ENCODE results near the gene MYO18B. TPM values are rescaled to one million over a fixed set of nuclear protein-coding genes. Genes with fewer than 3 reads are reported as not detected.

The MYO18B gene
- total and polyA plus RNA-seq, 8 donors: 0.05 to 0.47 (median 0.14) TPM

- 65 to 75% methylated on average over 7 of the region's 7 CpGs for whole genome bisulfite sequencing, 2 donors
- TF ChIP-seq, protein P1, sequence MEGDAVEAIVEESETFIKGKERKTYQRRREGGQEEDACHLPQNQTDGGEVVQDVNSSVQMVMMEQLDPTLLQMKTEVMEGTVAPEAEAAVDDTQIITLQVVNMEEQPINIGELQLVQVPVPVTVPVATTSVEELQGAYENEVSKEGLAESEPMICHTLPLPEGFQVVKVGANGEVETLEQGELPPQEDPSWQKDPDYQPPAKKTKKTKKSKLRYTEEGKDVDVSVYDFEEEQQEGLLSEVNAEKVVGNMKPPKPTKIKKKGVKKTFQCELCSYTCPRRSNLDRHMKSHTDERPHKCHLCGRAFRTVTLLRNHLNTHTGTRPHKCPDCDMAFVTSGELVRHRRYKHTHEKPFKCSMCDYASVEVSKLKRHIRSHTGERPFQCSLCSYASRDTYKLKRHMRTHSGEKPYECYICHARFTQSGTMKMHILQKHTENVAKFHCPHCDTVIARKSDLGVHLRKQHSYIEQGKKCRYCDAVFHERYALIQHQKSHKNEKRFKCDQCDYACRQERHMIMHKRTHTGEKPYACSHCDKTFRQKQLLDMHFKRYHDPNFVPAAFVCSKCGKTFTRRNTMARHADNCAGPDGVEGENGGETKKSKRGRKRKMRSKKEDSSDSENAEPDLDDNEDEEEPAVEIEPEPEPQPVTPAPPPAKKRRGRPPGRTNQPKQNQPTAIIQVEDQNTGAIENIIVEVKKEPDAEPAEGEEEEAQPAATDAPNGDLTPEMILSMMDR (IDR thresholded peaks at IDR 0.05): no peak
- H3K9me3 ChIP-seq: no peaks in the 10 kb centered on the region
- H3K4me3 ChIP-seq: no peak overlapping the region
- ATAC-seq (no peak), DNase-seq (no peak), FAIRE-seq (no peak)
- no peaks in the 10 kb centered on the region for H3K36me3 ChIP-seq
- no peaks in the 10 kb centered on the region for H3K4me1 ChIP-seq
- intact Hi-C loops (cut with DNase I): no loop called here
- H3K27ac ChIP-seq: no peak overlapping the region
- no peaks in the 10 kb centered on the region for H3K27me3 ChIP-seq
Measured at GRCh38 chr22:26033071-26033470, 291.1 kb downstream of the MYO18B start.

DNA sequence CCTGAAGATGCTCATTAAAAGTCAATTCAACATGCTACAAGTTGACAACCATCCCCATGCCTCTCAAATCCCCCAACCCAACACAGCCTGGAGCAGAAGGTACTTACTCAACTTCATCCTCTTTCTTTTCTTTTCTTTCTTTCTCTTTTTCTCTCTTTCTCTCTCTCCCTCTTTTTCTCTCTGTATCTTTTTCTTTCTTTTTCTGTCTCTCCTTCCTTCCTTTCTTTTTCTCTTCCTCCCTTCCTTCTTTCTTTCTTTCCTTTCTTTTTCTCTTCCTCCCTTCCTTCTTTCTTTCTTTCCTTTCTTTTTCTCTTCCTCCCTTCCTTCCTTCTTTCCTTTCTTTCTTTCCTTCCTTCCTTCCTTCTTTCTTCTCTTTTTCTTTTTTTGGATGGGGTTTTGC is 291.6 kb downstream of the MYO18B start:
- ATAC-seq (no peak), FAIRE-seq (no peak), DNase-seq (no peak)
- TF ChIP-seq, protein P1 (IDR thresholded peaks at IDR 0.05): no peak
- Histone ChIP-seq H3K9me3 (no peaks in the 10 kb centered on the region), H3K4me3 (no peak overlapping the region), H3K36me3 (no peaks in the 10 kb centered on the region), H3K27me3 (no peaks in the 10 kb centered on the region), H3K4me1 (no peaks in the 10 kb centered on the region), H3K27ac (no peak overlapping the region)
- intact Hi-C loops (cut with DNase I): no loop called here

- FAIRE-seq: no peak
- TF ChIP-seq, protein P1 (IDR thresholded peaks at IDR 0.05): no peak
- ATAC-seq: no peak
Measured at GRCh38 chr22:26035523-26035922, 293.5 kb downstream of the MYO18B start.

DNA sequence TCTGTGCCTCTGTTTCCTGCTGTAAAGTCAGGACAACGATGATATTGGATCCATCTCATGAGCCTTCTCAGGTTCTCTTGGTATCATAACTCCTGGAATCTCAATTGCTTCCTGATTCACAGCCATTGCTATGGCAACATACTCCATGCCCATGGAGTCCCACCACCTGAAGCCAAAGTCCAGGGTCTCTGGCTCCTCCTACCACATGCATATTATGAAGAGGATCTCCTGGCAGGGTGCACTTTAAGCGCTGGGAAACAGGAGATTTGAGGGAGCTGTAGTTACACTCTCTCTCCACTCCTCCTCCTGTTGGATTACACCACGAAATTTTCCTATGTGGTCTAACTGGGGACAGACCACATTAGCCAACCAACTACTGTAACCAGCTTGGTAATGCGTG is 296.4 kb downstream of the MYO18B start:
- DNase-seq: no peak
- 5 to 13% methylated on average over 4 of the region's 4 CpGs for WGBS, 2 donors
- no peaks in the 10 kb centered on the region for H3K4me1 ChIP-seq
- intact Hi-C loops (cut with DNase I): no loop called here
- TF ChIP-seq, protein P1 (IDR thresholded peaks at IDR 0.05): no peak
- no peak for ATAC-seq
- FAIRE-seq: no peak
- no peaks in the 10 kb centered on the region for H3K27me3 ChIP-seq
- no peak overlapping the region for H3K4me3 ChIP-seq
- H3K27ac ChIP-seq: no peak overlapping the region
- H3K36me3 ChIP-seq: no peaks in the 10 kb centered on the region
- H3K9me3 ChIP-seq: no peaks in the 10 kb centered on the region

More at GRCh38 chr22:26035523-26035922, 293.5 kb downstream of the MYO18B start:
- no peaks in the 10 kb centered on the region for H3K27me3 ChIP-seq
- H3K4me1 ChIP-seq: no peaks in the 10 kb centered on the region
- no peak overlapping the region for H3K4me3 ChIP-seq
- H3K9me3 ChIP-seq: no peaks in the 10 kb centered on the region
- no peak overlapping the region for H3K27ac ChIP-seq
- DNase-seq: no peak
- intact Hi-C loops (cut with DNase I): no loop called here
- WGBS, 2 donors: 74 to 84% methylated on average over 3 of the region's 3 CpGs
- H3K36me3 ChIP-seq: no peaks in the 10 kb centered on the region

GRCh38 chr22:26041931-26042330 is 299.9 kb downstream of the MYO18B start:
- 74 to 88% methylated on average over 4 of the region's 4 CpGs for WGBS, 2 donors

More at GRCh38 chr22:26041931-26042330, 299.9 kb downstream of the MYO18B start:
- no peaks in the 10 kb centered on the region for H3K4me1 ChIP-seq
- ATAC-seq (no peak), DNase-seq (no peak), FAIRE-seq (no peak)
- no peaks in the 10 kb centered on the region for H3K36me3 ChIP-seq
- H3K9me3 ChIP-seq: no peaks in the 10 kb centered on the region
- H3K27me3 ChIP-seq: peaks cover 0 to 6% (median 0%) of the 10 kb centered on the region in 4 donors
- no peak overlapping the region for H3K4me3 ChIP-seq
- TF ChIP-seq, protein P1 (IDR thresholded peaks at IDR 0.05): no peak
- intact Hi-C loops (cut with DNase I): no loop called here
- no peak overlapping the region for H3K27ac ChIP-seq
